ENCODE measurements around the gene USP24.

GRCh38 chr1:55038974-55039341 lies 176.2 kb downstream of the USP24 start:
- TF ChIP-seq POLR2A (IDR thresholded peaks at IDR 0.05; ENCODE audit: low read depth, low read length): no peak
- no peak for TF ChIP-seq TAF1 (IDR thresholded peaks at IDR 0.05; ENCODE audit: borderline replicate concordance, low read depth, low read length)
